ENCODE measurements around the gene OBSL1.

OBSL1 gene

GRCh38 chr2:219614076-219614860 is 42.9 kb upstream of the OBSL1 start:
- H3K9ac ChIP-seq (ENCODE audit: insufficient read length, low read depth) = no peak overlapping the region
- TF ChIP-seq SUZ12 (IDR thresholded peaks at IDR 0.05; ENCODE audit: extremely low read depth, insufficient read depth, insufficient read length) (no peak), ZNF274 (IDR thresholded peaks at IDR 0.05; ENCODE audit: low read depth, low read length) (no peak), YY1 (IDR thresholded peaks at IDR 0.05; ENCODE audit: insufficient read depth, insufficient read length) (no peak)
- H3K4me3 ChIP-seq (ENCODE audit: insufficient read length, low read depth) = no peak overlapping the region
- H3K36me3 ChIP-seq (ENCODE audit: insufficient read depth, insufficient read length, low read length) = peaks cover 64% of the 10 kb centered on the region
- H3K27me3 ChIP-seq (ENCODE audit: insufficient read depth, insufficient read length) = no peaks in the 10 kb centered on the region
- peaks cover 12% of the 10 kb centered on the region for H3K4me1 ChIP-seq (ENCODE audit: insufficient read depth, insufficient read length)
- DNase-seq (ENCODE audit: low read depth, low spot score) = no peak
- no peaks in the 10 kb centered on the region for H3K9me3 ChIP-seq (ENCODE audit: insufficient read depth, low read length)

- no peak overlapping the region for H3K4me3 ChIP-seq (ENCODE audit: insufficient read length, low read depth)
- peaks cover 71% of the 10 kb centered on the region for H3K36me3 ChIP-seq (ENCODE audit: insufficient read depth, insufficient read length, low read length)
- TF ChIP-seq SUZ12 (IDR thresholded peaks at IDR 0.05; ENCODE audit: extremely low read depth, insufficient read depth, insufficient read length) = no peak
- no peak for TF ChIP-seq YY1 (IDR thresholded peaks at IDR 0.05; ENCODE audit: insufficient read depth, insufficient read length)
- TF ChIP-seq ZNF274 (IDR thresholded peaks at IDR 0.05; ENCODE audit: low read depth, low read length) = no peak
- DNase-seq (ENCODE audit: low read depth, low spot score) = no peak
- no peak overlapping the region for H3K9ac ChIP-seq (ENCODE audit: insufficient read length, low read depth)
- no peaks in the 10 kb centered on the region for H3K9me3 ChIP-seq (ENCODE audit: insufficient read depth, low read length)
- peaks cover 13% of the 10 kb centered on the region for H3K4me1 ChIP-seq (ENCODE audit: insufficient read depth, insufficient read length)
- H3K27me3 ChIP-seq (ENCODE audit: insufficient read depth, insufficient read length) = no peaks in the 10 kb centered on the region
Measured at GRCh38 chr2:219613461-219614070, 42.2 kb upstream of the OBSL1 start.

GRCh38 chr2:219612577-219613286 is 41.4 kb upstream of the OBSL1 start:
- H3K27me3 ChIP-seq (ENCODE audit: insufficient read depth, insufficient read length) = no peaks in the 10 kb centered on the region
- H3K9ac ChIP-seq (ENCODE audit: insufficient read length, low read depth) = no peak overlapping the region
- no peak for TF ChIP-seq SUZ12 (IDR thresholded peaks at IDR 0.05; ENCODE audit: extremely low read depth, insufficient read depth, insufficient read length)
- TF ChIP-seq YY1 (IDR thresholded peaks at IDR 0.05; ENCODE audit: insufficient read depth, insufficient read length) = no peak
- no peak for TF ChIP-seq ZNF274 (IDR thresholded peaks at IDR 0.05; ENCODE audit: low read depth, low read length)
- H3K4me1 ChIP-seq (ENCODE audit: insufficient read depth, insufficient read length) = peaks cover 15% of the 10 kb centered on the region
- H3K9me3 ChIP-seq (ENCODE audit: insufficient read depth, low read length) = no peaks in the 10 kb centered on the region
- H3K4me3 ChIP-seq (ENCODE audit: insufficient read length, low read depth) = no peak overlapping the region
- no peak for DNase-seq (ENCODE audit: low read depth, low spot score)
- peaks cover 79% of the 10 kb centered on the region for H3K36me3 ChIP-seq (ENCODE audit: insufficient read depth, insufficient read length, low read length)

- Histone ChIP-seq H3K9ac (ENCODE audit: insufficient read length, low read depth) (no peak overlapping the region), H3K27me3 (ENCODE audit: insufficient read depth, insufficient read length) (no peaks in the 10 kb centered on the region), H3K4me3 (ENCODE audit: insufficient read length, low read depth) (no peak overlapping the region), H3K4me1 (ENCODE audit: insufficient read depth, insufficient read length) (peaks cover 16% of the 10 kb centered on the region), H3K36me3 (ENCODE audit: insufficient read depth, insufficient read length, low read length) (peaks cover 80% of the 10 kb centered on the region), H3K9me3 (ENCODE audit: insufficient read depth, low read length) (no peaks in the 10 kb centered on the region)
- no peak for DNase-seq (ENCODE audit: low read depth, low spot score)
- TF ChIP-seq ZNF274 (IDR thresholded peaks at IDR 0.05; ENCODE audit: low read depth, low read length) = no peak
- no peak for TF ChIP-seq SUZ12 (IDR thresholded peaks at IDR 0.05; ENCODE audit: extremely low read depth, insufficient read depth, insufficient read length)
- TF ChIP-seq YY1 (IDR thresholded peaks at IDR 0.05; ENCODE audit: insufficient read depth, insufficient read length) = no peak
Measured at GRCh38 chr2:219611866-219612576, 40.7 kb upstream of the OBSL1 start.

GRCh38 chr2:219611306-219611705 is 40.0 kb upstream of the OBSL1 start:
- H3K9ac ChIP-seq (ENCODE audit: insufficient read length, low read depth) = no peak overlapping the region
- H3K4me3 ChIP-seq (ENCODE audit: insufficient read length, low read depth) = no peak overlapping the region
- no peaks in the 10 kb centered on the region for H3K9me3 ChIP-seq (ENCODE audit: insufficient read depth, low read length)
- no peaks in the 10 kb centered on the region for H3K27me3 ChIP-seq (ENCODE audit: insufficient read depth, insufficient read length)
- H3K36me3 ChIP-seq (ENCODE audit: insufficient read depth, insufficient read length, low read length) = peaks cover 82% of the 10 kb centered on the region
- peaks cover 16% of the 10 kb centered on the region for H3K4me1 ChIP-seq (ENCODE audit: insufficient read depth, insufficient read length)
- TF ChIP-seq SUZ12 (IDR thresholded peaks at IDR 0.05; ENCODE audit: extremely low read depth, insufficient read depth, insufficient read length) = no peak
- TF ChIP-seq ZNF274 (IDR thresholded peaks at IDR 0.05; ENCODE audit: low read depth, low read length) = no peak
- no peak for TF ChIP-seq YY1 (IDR thresholded peaks at IDR 0.05; ENCODE audit: insufficient read depth, insufficient read length)
- DNase-seq (ENCODE audit: low read depth, low spot score) = no peak

- H3K9me3 ChIP-seq (ENCODE audit: insufficient read depth, low read length) = no peaks in the 10 kb centered on the region
- H3K4me1 ChIP-seq (ENCODE audit: insufficient read depth, insufficient read length) = peaks cover 9% of the 10 kb centered on the region
- peaks cover 77% of the 10 kb centered on the region for H3K36me3 ChIP-seq (ENCODE audit: insufficient read depth, insufficient read length, low read length)
- no peaks in the 10 kb centered on the region for H3K27me3 ChIP-seq (ENCODE audit: insufficient read depth, insufficient read length)
- TF ChIP-seq YY1 (IDR thresholded peaks at IDR 0.05; ENCODE audit: insufficient read depth, insufficient read length) = no peak
- no peak for TF ChIP-seq ZNF274 (IDR thresholded peaks at IDR 0.05; ENCODE audit: low read depth, low read length)
- no peak for TF ChIP-seq SUZ12 (IDR thresholded peaks at IDR 0.05; ENCODE audit: extremely low read depth, insufficient read depth, insufficient read length)
- H3K4me3 ChIP-seq (ENCODE audit: insufficient read length, low read depth) = no peak overlapping the region
- no peak overlapping the region for H3K9ac ChIP-seq (ENCODE audit: insufficient read length, low read depth)
- no peak for DNase-seq (ENCODE audit: low read depth, low spot score)
Measured at GRCh38 chr2:219609149-219609750, 37.9 kb upstream of the OBSL1 start.
